Measurements from ENCODE around the gene RGL2. TPM values are rescaled to one million over a fixed set of nuclear protein-coding genes. Genes with fewer than 3 reads are reported as not detected.

RGL2 gene
- total and polyA plus RNA-seq, 2 of the 13 experiments (the other 11 are each of a cell fraction or from before 2014, with no cell fraction given) = 22.9 to 47.4 TPM

- TF ChIP-seq RNF2 (conservative IDR thresholded peaks at IDR 0.05; ENCODE audit: low read depth) = no peak
- TF ChIP-seq ZNF605 (CRISPR knock-in tag; IDR thresholded peaks at IDR 0.05) = no peak
- TF ChIP-seq ZNF18 (CRISPR knock-in tag; IDR thresholded peaks at IDR 0.05; ENCODE audit: insufficient replicate concordance) = no peak
- TF ChIP-seq GATA4 (IDR thresholded peaks at IDR 0.05; ENCODE audit: borderline replicate concordance, low read depth) = no peak
- TF ChIP-seq RXRA (CRISPR knock-in tag; IDR thresholded peaks at IDR 0.05) = no peak
- TF ChIP-seq, protein P1, sequence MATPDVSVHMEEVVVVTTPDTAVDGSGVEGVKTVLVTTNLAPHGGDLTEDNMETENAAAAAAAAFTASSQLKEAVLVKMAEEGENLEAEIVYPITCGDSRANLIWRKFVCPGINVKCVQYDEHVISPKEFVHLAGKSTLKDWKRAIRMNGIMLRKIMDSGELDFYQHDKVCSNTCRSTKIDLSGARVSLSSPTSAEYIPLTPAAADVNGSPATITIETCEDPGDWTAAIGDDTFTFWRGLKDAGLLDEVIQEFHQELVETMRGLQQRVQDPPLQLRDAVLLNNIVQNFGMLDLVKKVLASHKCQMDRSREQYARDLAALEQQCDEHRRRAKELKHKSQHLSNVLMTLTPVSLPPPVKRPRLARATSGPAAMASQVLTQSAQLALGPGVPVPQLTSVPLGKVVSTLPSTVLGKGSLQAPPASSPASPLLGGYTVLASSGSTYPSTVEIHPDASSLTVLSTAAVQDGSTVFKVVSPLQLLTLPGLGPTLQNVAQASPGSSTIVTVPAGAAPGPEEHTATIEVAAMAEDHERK (CRISPR knock-in tag; IDR thresholded peaks at IDR 0.05; ENCODE audit: low read depth) = no peak
- no peak for TF ChIP-seq PRDM10 (CRISPR knock-in tag; IDR thresholded peaks at IDR 0.05; ENCODE audit: low read depth)
- TF ChIP-seq MEIS2 (CRISPR knock-in tag; IDR thresholded peaks at IDR 0.05) = 0 out of 2 replicates have a peak, but pooled peaks have one; percentile 20
- TF ChIP-seq HOXA9 (CRISPR knock-in tag; IDR thresholded peaks at IDR 0.05; ENCODE audit: borderline replicate concordance) = no peak
- TF ChIP-seq ZNF124 (CRISPR knock-in tag; IDR thresholded peaks at IDR 0.05) = 0 out of 2 replicates have a peak, but pooled peaks have one; percentile 13
- TF ChIP-seq CREM (IDR thresholded peaks at IDR 0.05) = no peak
- TF ChIP-seq CREM (CRISPR knock-in tag; IDR thresholded peaks at IDR 0.05) = no peak
- TF ChIP-seq ZNF644 (CRISPR knock-in tag; IDR thresholded peaks at IDR 0.05; ENCODE audit: low read depth) = no peak
- no peak for TF ChIP-seq ZNF451 (CRISPR knock-in tag; IDR thresholded peaks at IDR 0.05)
- no peak for TF ChIP-seq PHF8 (CRISPR knock-in tag; IDR thresholded peaks at IDR 0.05)
- no peak for TF ChIP-seq SNAI1 (CRISPR knock-in tag; IDR thresholded peaks at IDR 0.05; ENCODE audit: borderline replicate concordance)
- peak; percentile 78; the same call in 1 of the 2 replicates for TF ChIP-seq THAP8 (CRISPR knock-in tag; IDR thresholded peaks at IDR 0.05; ENCODE audit: borderline replicate concordance)
- TF ChIP-seq ZNF136 (CRISPR knock-in tag; IDR thresholded peaks at IDR 0.05; ENCODE audit: low read depth) = no peak
- TF ChIP-seq, protein P2, sequence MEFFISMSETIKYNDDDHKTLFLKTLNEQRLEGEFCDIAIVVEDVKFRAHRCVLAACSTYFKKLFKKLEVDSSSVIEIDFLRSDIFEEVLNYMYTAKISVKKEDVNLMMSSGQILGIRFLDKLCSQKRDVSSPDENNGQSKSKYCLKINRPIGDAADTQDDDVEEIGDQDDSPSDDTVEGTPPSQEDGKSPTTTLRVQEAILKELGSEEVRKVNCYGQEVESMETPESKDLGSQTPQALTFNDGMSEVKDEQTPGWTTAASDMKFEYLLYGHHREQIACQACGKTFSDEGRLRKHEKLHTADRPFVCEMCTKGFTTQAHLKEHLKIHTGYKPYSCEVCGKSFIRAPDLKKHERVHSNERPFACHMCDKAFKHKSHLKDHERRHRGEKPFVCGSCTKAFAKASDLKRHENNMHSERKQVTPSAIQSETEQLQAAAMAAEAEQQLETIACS (CRISPR knock-in tag; IDR thresholded peaks at IDR 0.05) = no peak
- no peak for TF ChIP-seq ZNF12 (CRISPR knock-in tag; IDR thresholded peaks at IDR 0.05)
- peak; percentile 12; the same call in 1 of the 2 replicates for TF ChIP-seq ATAD3A (CRISPR knock-in tag; IDR thresholded peaks at IDR 0.05)
- no peak; the same call in 1 of the 2 replicates for TF ChIP-seq ZNF598 (CRISPR knock-in tag; IDR thresholded peaks at IDR 0.05; ENCODE audit: borderline replicate concordance)
- no peak for TF ChIP-seq PREB (CRISPR knock-in tag; IDR thresholded peaks at IDR 0.05)
Observed at GRCh38 chr6:33248643-33248931, 50.2 kb downstream of the RGL2 start (continued).

All from HepG2 (cell line).